HG03108 (cell line): Measurements from ENCODE around the gene CCRL2.

Experiments used
- ATAC-seq: cut with Tn5 transposase; IDR thresholded peaks from one replicate; pipeline ENCODE4 v1.9.1; 2021; ENCODE audit warnings: moderate library complexity; ENCODE audit not compliant: unreplicated experiment

Gene CCRL2

GRCh38 chr3:46455231-46456115 lies 48.4 kb downstream of the CCRL2 start:
- ATAC-seq: no peak

GRCh38 chr3:46456118-46456517 lies 49.1 kb downstream of the CCRL2 start:
- ATAC-seq: no peak
